ENCODE measurements around the gene RFC2. TPM values are rescaled to one million over a fixed set of nuclear protein-coding genes. Genes with fewer than 3 reads are reported as not detected.
"Not testable (repeated sequence)": the region's sequence is repeated elsewhere in the genome, so short reads cannot be mapped to it uniquely, and the experiment has no call there.

Gene RFC2
- total RNA-seq, 1 donor from 2014 or later: 71.3 TPM

DNA sequence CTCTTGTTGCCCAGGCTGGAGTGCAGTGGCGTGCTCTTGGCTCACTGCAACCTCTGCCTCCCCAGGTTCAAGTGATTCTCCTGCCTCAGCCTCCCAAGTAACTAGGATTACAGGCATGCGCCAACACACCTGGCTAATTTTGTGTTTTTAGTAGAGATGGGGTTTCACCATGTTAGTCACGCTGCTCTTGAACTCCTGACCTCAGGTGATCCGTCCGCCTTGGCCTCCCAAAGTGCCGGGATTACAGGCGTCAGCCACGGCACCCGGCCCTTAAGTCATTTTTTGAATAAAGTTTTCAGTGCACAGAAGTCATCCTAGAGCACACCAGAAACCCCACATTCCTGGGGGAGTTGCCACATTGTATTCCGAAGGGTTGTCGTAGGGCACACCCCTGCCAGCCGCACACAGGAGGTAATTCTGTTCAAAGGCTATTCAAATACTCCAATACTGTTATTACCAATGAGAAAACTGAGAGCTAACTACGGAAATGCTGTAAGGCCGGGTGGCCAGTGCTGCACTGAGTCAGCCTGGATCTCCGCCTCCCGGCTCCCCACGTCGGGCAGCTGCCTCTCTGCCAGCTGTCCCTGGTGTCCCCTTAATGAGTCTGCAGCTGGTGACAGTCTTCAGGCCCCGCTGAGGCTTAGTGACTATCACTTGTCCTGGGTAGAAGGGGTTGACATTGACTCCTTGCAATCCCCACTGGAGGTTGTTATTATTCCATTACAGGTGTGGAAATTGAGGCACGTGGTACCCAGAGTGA lies 8.6 kb upstream of the RFC2 start:
- Histone ChIP-seq H3K9ac (no peak overlapping the region), H3K36me3 (no peaks in the 10 kb centered on the region), H3K9me3 (ENCODE audit: low read depth) (no peaks in the 10 kb centered on the region), H3F3A (ENCODE audit: low read depth) (no peaks in the 10 kb centered on the region), H3K27me3 (no peaks in the 10 kb centered on the region), H3K4me2 (no peak overlapping the region), H3K79me2 (ENCODE audit: low read depth) (no peaks in the 10 kb centered on the region), H2AFZ (replicated peaks) (no peak overlapping the region), H3K4me1 (no peaks in the 10 kb centered on the region), H4K20me1 (ENCODE audit: low read depth) (no peaks in the 10 kb centered on the region), H3K27ac (no peak overlapping the region), H3K4me3 (no peak overlapping the region)
- H3K4me3 Mint-ChIP-seq: no peak overlapping the region
- no peaks in the 10 kb centered on the region for H3K36me3 Mint-ChIP-seq
- peaks cover 10% of the 10 kb centered on the region for H3K4me1 Mint-ChIP-seq
- TF ChIP-seq EZH2 (IDR thresholded peaks at IDR 0.05): no peak
- no peak for TF ChIP-seq EZH2phosphoT487 (IDR thresholded peaks at IDR 0.05)
- TF ChIP-seq, protein P1, sequence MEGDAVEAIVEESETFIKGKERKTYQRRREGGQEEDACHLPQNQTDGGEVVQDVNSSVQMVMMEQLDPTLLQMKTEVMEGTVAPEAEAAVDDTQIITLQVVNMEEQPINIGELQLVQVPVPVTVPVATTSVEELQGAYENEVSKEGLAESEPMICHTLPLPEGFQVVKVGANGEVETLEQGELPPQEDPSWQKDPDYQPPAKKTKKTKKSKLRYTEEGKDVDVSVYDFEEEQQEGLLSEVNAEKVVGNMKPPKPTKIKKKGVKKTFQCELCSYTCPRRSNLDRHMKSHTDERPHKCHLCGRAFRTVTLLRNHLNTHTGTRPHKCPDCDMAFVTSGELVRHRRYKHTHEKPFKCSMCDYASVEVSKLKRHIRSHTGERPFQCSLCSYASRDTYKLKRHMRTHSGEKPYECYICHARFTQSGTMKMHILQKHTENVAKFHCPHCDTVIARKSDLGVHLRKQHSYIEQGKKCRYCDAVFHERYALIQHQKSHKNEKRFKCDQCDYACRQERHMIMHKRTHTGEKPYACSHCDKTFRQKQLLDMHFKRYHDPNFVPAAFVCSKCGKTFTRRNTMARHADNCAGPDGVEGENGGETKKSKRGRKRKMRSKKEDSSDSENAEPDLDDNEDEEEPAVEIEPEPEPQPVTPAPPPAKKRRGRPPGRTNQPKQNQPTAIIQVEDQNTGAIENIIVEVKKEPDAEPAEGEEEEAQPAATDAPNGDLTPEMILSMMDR (IDR thresholded peaks at IDR 0.05): no peak
- peaks cover 6% of the 10 kb centered on the region for H3K27me3 Mint-ChIP-seq (ENCODE audit: insufficient read depth, low read depth)
- no peaks in the 10 kb centered on the region for H3K9me3 Mint-ChIP-seq
- no peak overlapping the region for H3K27ac Mint-ChIP-seq
- DNase-seq (ENCODE audit: low spot score): no peak

DNA sequence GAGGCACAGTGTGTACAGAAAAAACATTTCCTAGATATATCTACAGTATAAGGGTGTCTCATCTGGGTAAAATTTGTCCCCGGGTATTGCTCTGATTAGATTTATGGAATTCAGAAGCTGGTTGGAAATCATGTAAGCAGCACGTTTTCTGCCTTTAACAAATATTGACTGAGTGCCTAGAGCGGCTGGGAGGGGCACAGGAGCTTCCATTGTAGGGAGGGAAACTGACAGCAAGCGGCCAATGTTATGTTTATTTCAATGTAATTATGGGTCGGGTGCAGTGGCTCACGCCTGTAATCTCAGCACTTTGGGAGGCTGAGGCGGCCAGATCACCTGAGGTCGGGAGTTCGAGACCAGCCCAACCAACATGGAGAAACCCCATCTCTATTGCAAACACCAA lies 4.4 kb upstream of the RFC2 start:
- peaks cover 4% of the 10 kb centered on the region for H3K27me3 Mint-ChIP-seq (ENCODE audit: insufficient read depth, low read depth)
- H3F3A ChIP-seq (ENCODE audit: low read depth): peaks cover 11% of the 10 kb centered on the region
- peaks cover 12% of the 10 kb centered on the region for H3K4me1 Mint-ChIP-seq
- no peak overlapping the region for H3K4me2 ChIP-seq
- no peaks in the 10 kb centered on the region for H3K9me3 Mint-ChIP-seq
- no peak overlapping the region for H3K27ac ChIP-seq
- no peak overlapping the region for H3K4me3 ChIP-seq
- H3K9me3 ChIP-seq (ENCODE audit: low read depth): no peaks in the 10 kb centered on the region
- no peaks in the 10 kb centered on the region for H4K20me1 ChIP-seq (ENCODE audit: low read depth)
- H2AFZ ChIP-seq (replicated peaks): no peak overlapping the region
- TF ChIP-seq EZH2 (IDR thresholded peaks at IDR 0.05) (no peak), EZH2phosphoT487 (IDR thresholded peaks at IDR 0.05) (no peak)
- TF ChIP-seq, protein P1 (IDR thresholded peaks at IDR 0.05): no peak
- H3K79me2 ChIP-seq (ENCODE audit: low read depth): peaks cover 18% of the 10 kb centered on the region
- no peaks in the 10 kb centered on the region for H3K4me1 ChIP-seq
- DNase-seq (ENCODE audit: low spot score): no peak
- no peak overlapping the region for H3K27ac Mint-ChIP-seq
- no peaks in the 10 kb centered on the region for H3K27me3 ChIP-seq
- H3K36me3 ChIP-seq: no peaks in the 10 kb centered on the region
- H3K36me3 Mint-ChIP-seq: no peaks in the 10 kb centered on the region
- H3K4me3 Mint-ChIP-seq: peak overlapping the region; percentile 21
- H3K9ac ChIP-seq: no peak overlapping the region

DNA sequence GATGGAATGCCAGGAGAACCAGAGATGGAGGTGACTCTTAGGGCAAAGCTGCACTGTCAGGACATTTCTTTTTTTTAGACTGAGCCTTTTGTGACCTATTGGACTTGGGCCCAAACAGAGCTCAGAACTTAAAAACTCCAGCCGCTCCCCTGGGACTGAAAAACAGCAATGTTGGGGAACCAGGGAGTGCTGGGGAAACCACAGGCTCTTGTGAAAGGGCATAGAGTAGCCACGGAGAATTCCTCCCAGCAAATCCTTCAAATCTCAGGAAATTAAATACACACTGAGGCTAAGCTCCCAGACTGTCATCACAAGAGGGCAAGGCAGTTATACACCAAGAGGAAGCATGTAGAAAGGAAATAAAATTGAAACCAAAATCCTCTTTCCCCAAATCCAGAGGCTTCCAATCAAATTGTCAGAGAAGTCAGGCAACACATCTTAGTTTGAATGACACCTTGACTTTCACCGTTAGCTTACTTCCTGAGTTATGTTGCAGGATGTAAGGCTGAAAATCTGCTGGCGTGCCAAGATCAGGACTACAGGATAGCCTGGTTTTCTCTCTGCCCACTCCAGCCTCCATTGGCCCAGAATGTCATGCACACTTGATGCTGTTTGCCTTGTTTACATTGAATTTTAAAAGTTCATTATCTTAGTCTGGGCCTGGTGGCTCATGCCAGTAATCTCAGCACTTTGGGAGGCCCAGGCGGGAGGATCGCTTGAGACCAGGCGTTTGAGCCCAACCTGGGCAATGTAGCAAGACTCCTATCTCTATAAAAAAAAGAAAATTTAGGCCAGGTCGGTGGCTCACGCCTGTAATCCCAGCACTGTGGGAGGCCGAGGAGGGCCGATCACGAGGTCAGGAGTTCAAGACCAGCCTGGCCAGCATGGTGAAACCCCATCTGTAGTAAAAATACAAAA lies 2.6 kb upstream of the RFC2 start:
- peaks cover 10% of the 10 kb centered on the region for H3K4me1 ChIP-seq
- H3K27me3 ChIP-seq: no peaks in the 10 kb centered on the region
- no peaks in the 10 kb centered on the region for H3K9me3 Mint-ChIP-seq
- H3K36me3 Mint-ChIP-seq: peaks cover 4% of the 10 kb centered on the region
- H2AFZ ChIP-seq (replicated peaks): no peak overlapping the region
- no peak overlapping the region for H3K27ac Mint-ChIP-seq
- H3K79me2 ChIP-seq (ENCODE audit: low read depth): peaks cover 34% of the 10 kb centered on the region
- no peak for DNase-seq (ENCODE audit: low spot score)
- H3K27me3 Mint-ChIP-seq (ENCODE audit: insufficient read depth, low read depth): peaks cover 2% of the 10 kb centered on the region
- no peak overlapping the region for H3K4me2 ChIP-seq
- peak overlapping the region; percentile 95 for H3K4me3 Mint-ChIP-seq
- H3K4me1 Mint-ChIP-seq: peaks cover 15% of the 10 kb centered on the region
- TF ChIP-seq, protein P1 (IDR thresholded peaks at IDR 0.05): no peak
- TF ChIP-seq EZH2phosphoT487 (IDR thresholded peaks at IDR 0.05) (no peak), EZH2 (IDR thresholded peaks at IDR 0.05) (no peak)
- no peaks in the 10 kb centered on the region for H3K36me3 ChIP-seq
- no peak overlapping the region for H3K27ac ChIP-seq
- peaks cover 11% of the 10 kb centered on the region for H3F3A ChIP-seq (ENCODE audit: low read depth)
- H3K9ac ChIP-seq: no peak overlapping the region
- no peaks in the 10 kb centered on the region for H3K9me3 ChIP-seq (ENCODE audit: low read depth)
- no peak overlapping the region for H3K4me3 ChIP-seq
- no peaks in the 10 kb centered on the region for H4K20me1 ChIP-seq (ENCODE audit: low read depth)

DNA sequence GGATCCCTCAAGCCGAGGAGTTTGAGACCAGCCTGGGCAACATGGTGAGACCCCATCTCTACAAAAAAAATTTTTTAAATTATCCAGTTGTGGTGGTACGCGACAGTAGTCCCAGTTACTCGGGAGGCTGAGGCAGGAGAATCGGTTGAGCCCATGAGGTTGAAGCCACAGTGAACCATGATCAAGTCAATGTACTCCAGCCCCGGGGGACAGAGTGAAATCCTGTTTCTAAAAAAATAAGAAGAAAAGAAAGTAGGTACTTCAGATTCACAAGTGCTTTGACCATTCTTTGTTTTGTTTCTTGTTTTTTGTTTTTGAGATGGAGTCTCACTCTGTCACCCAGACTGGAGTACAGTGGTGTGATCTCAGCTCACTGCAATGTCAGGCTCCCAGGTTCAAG lies 1.3 kb upstream of the RFC2 start:
- Histone ChIP-seq H3K79me2 (ENCODE audit: low read depth) (peaks cover 45% of the 10 kb centered on the region), H3K4me3 (peak overlapping the region; percentile 82), H3K4me1 (peaks cover 10% of the 10 kb centered on the region), H3F3A (ENCODE audit: low read depth) (peaks cover 11% of the 10 kb centered on the region), H3K4me2 (peak overlapping the region; percentile 81)
- H4K20me1 ChIP-seq (ENCODE audit: low read depth); DNase-seq (ENCODE audit: low spot score); H3K9ac ChIP-seq; H3K27me3 ChIP-seq; H3K36me3 Mint-ChIP-seq; H3K36me3 ChIP-seq; H2AFZ ChIP-seq (replicated peaks); H3K9me3 ChIP-seq (ENCODE audit: low read depth); H3K27me3 Mint-ChIP-seq (ENCODE audit: insufficient read depth, low read depth); H3K9me3 Mint-ChIP-seq; H3K27ac ChIP-seq; H3K27ac Mint-ChIP-seq: not testable (repeated sequence)
- H3K4me1 Mint-ChIP-seq: peaks cover 15% of the 10 kb centered on the region
- H3K4me3 Mint-ChIP-seq: peak overlapping the region; percentile 95
